Activated effector memory CD4-positive, alpha-beta T cell treated with anti-CD3 and anti-CD28 coated beads, Interleukin-2, amount 50 U/mL, for 16 hours (primary cell): Measurements from ENCODE around the gene IRGC.
"Not testable (repeated sequence)": the region's sequence is repeated elsewhere in the genome, so short reads cannot be mapped to it uniquely, and the experiment has no call there.

ENCODE experiments used
- DNase-seq: peaks from one replicate; pipeline ENCODE4 v3.0.0-alpha.2; 2020

Gene IRGC

GRCh38 chr19:43755256-43755801 lies 39.5 kb downstream of the IRGC start:
- DNase-seq = peak; percentile 93

GRCh38 chr19:43759515-43759914 lies 43.6 kb downstream of the IRGC start:
- DNase-seq = no peak

DNA sequence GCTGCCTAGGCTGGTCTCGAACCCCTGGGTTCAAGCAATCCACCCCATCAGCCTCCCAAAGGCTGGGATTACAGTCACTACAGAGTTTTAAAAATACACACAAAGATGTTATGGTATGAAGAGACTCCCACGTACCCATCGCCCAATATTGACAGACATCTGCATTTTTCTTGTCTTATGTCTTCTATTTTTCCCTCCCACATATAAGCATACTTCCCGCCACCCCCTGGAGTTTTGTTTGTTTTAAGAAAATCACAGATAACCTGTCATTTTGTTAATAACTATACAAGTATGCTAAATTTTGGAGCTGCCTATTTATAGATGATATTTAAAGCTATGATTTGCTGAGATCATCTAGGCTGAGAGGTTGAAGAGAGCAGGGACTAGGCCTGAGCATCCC lies 45.1 kb downstream of the IRGC start:
- DNase-seq = no peak

GRCh38 chr19:43762814-43763213 lies 46.9 kb downstream of the IRGC start:
- no peak for DNase-seq

DNA sequence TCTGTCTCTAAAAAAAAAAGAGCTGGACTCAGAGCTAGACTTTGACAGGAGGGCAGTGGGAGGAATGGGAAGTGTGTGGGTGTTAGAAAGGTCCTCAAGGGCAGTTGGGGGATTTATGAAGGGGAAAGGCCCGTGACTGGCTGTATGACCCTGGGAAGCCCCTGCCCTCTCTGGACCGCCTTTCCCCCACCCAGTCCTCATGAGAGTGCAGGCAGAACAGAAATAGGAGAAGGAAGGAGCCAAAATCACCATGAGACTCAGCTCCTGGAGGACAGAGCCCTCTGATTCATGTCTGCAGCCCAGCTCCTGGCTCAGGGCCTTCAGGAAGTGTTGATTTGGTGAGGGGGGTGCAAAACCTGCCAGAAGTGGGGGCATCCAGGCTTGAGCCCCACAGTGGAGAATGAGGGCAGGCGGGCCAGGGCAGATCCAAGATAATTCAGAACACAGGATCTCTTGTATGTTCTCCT lies 47.6 kb downstream of the IRGC start:
- no peak for DNase-seq

DNA sequence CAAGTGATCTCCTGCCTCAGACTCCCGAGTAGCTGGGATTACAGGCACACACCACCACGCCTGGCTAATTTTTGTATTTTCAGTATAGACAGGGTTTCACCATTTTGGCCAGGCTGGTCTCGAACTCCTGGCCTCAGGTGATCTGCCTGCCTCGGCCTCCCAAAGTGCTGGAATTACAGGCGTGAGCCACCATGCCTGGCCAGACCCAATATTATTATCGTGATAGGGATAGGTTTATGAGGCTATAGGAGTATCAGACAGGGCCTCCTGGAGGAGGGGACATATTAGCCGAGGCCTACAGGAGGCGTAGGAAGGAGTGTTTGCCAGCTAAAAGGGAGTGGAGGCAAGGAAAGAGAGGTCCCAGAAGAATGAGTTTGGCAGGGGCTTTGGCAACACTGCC lies 48.8 kb downstream of the IRGC start:
- not testable (repeated sequence) for DNase-seq

DNA sequence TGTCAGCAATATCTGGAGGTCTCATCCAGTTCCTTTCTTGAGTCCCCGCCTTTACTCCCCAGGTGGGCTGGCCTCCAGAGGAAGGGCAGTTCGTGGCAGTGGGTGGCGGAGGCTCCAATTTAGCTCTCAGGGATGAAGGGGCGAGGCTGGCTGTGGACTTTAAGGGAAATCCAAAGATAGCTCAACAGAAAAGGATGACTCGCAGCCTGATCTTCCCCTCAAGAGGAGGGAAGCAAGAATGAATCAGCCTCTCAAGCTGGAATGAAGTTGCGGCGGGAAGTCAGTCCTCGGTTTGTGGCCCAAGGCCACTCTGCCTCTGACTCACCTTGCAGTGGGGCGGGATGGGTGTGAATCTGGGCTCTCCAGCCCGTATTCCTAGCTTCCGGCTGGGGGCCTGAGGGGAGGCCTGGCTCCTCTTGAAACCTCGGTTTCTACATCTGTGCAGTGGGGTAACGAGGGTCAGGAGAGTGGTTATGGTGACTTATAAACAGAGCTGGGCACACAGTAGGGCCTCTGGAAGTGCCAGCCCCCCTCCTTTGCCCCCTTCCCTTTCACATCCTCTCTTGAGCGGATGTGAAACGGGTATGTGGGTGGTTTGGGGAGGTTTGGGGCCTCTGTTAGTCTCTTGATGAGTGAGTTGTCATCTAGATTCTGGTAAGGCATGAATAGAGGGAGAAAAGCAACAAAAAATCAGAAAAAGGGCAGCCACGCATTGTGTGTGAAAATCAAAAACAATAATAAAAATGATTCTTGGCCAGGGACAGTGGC lies 49.4 kb downstream of the IRGC start:
- peak; percentile 93 for DNase-seq

GRCh38 chr19:43766755-43767043 lies 50.8 kb downstream of the IRGC start:
- DNase-seq = no peak

DNA sequence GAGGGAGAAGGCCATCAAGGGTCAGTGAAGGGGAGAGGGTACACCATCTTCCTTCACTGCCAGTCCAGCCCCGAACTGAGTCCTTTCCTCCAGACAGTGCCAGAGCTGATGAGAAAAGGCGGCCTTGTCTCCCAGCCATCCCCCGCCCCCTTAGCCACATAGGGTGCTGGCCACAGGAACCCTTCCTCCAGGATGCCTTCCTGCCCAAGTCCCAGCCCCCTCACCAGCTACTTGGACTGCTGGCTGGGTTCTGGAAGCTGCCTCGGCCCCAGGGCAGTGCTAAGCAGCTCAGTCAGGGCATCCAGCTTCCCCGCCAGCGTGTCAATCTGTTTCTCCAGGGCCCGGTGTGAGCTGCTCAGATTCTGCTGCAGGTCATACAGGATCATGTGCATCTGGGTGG lies 51.4 kb downstream of the IRGC start:
- no peak for DNase-seq

GRCh38 chr19:43767818-43768217 lies 51.9 kb downstream of the IRGC start:
- no peak for DNase-seq

GRCh38 chr19:43768273-43769050 lies 52.6 kb downstream of the IRGC start:
- DNase-seq = no peak

- no peak for DNase-seq
Measured at GRCh38 chr19:43769256-43769655, 53.4 kb downstream of the IRGC start.
